DND-41 (cell line): ENCODE results near the gene SMARCAD1.

Source experiments
- ATAC-seq: fragments of 200-7000 bp; cut with Tn5 transposase; 3 replicates; pipeline ENCODE4 v1.9.1; 2021; ENCODE audit warnings: low read depth; ENCODE audit not compliant: insufficient read depth
- DNase-seq: peaks from one replicate; pipeline ENCODE4 v3.0.0-alpha.2; 2020
- H2AFZ ChIP-seq: 2 replicates; pipeline ENCODE4 v1.6.0; 2012; ENCODE audit warnings: low read depth, low read length
- H3K27ac ChIP-seq: 2 replicates; pipeline ENCODE4 v1.5.1; 2012; ENCODE audit warnings: low read length, inconsistent platforms
- H3K27me3 ChIP-seq: fragments of 200-600 bp; sonication (generic); 2 replicates; pipeline ENCODE4 v1.6.0; 2012; ENCODE audit warnings: low read length, mild to moderate bottlenecking, inconsistent platforms; ENCODE audit not compliant: insufficient read depth, poor library complexity
- H3K36me3 ChIP-seq: 2 replicates; pipeline ENCODE4 v1.5.1; 2012; ENCODE audit warnings: low read length, inconsistent platforms; ENCODE audit not compliant: insufficient read depth
- H3K4me1 ChIP-seq: 2 replicates; pipeline ENCODE4 v1.5.1; 2012; ENCODE audit warnings: mild to moderate bottlenecking, low read length; ENCODE audit not compliant: insufficient read depth
- H3K4me2 ChIP-seq: 2 replicates; pipeline ENCODE4 v1.6.0; 2012; ENCODE audit warnings: mild to moderate bottlenecking, moderate library complexity, low read length, inconsistent platforms; ENCODE audit not compliant: insufficient read depth
- H3K4me3 ChIP-seq, 2 experiments: fragments of 200-600 bp in 1 of 2; shearing (Covaris generic) in 1 of 2; 2 replicates each; pipeline ENCODE4 v1.5.1; 2012 to 2016; ENCODE audit warnings: inconsistent platforms in 2 of 2, low read length in 2 of 2, mild to moderate bottlenecking in 2 of 2, low read depth in 1 of 2, moderate library complexity in 1 of 2
- H3K79me2 ChIP-seq: 2 replicates; pipeline ENCODE4 v1.6.0; 2012; ENCODE audit warnings: low read length, inconsistent platforms; ENCODE audit not compliant: insufficient read depth
- H3K9ac ChIP-seq: 2 replicates; pipeline ENCODE4 v1.6.0; 2012; ENCODE audit warnings: low read depth, mild to moderate bottlenecking, inconsistent platforms, low read length, moderate library complexity
- H3K9me3 ChIP-seq: 2 replicates; pipeline ENCODE4 v1.5.1; 2012; ENCODE audit warnings: low read length, moderate library complexity, mild to moderate bottlenecking, inconsistent platforms; ENCODE audit not compliant: insufficient read depth, severe bottlenecking
- H4K20me1 ChIP-seq: 2 replicates; pipeline ENCODE4 v1.6.0; 2012; ENCODE audit warnings: low read length; ENCODE audit not compliant: insufficient read depth
- CTCF ChIP-seq: IDR thresholded peaks from 2 replicates; pipeline ENCODE4 v1.5.1; 2012; ENCODE audit warnings: borderline replicate concordance, low read length, moderate library complexity, mild to moderate bottlenecking; ENCODE audit not compliant: poor library complexity, severe bottlenecking; ENCODE audit errors: extremely low read depth
- EZH2 ChIP-seq: IDR thresholded peaks from 3 replicates; pipeline ENCODE4 v1.6.1; 2012; ENCODE audit warnings: borderline replicate concordance, low read depth, mild to moderate bottlenecking, moderate library complexity, low read length, inconsistent platforms; ENCODE audit not compliant: severe bottlenecking

Gene SMARCAD1

GRCh38 chr4:94171616-94172015 is 36.0 kb upstream of the SMARCAD1 start:
- Histone ChIP-seq H3K79me2 (no peaks in the 10 kb centered on the region), H3K4me2 (no peak overlapping the region), H3K27me3 (peaks cover 5% of the 10 kb centered on the region), H3K4me1 (no peaks in the 10 kb centered on the region), H4K20me1 (no peaks in the 10 kb centered on the region), H2AFZ (no peak overlapping the region), H3K9ac (no peak overlapping the region), H3K4me3 (no peak overlapping the region), H3K9me3 (no peaks in the 10 kb centered on the region), H3K27ac (no peak overlapping the region), H3K36me3 (no peaks in the 10 kb centered on the region)
- TF ChIP-seq EZH2 (no peak), CTCF (peak; percentile 34)
- DNase-seq (no peak), ATAC-seq (no peak)

GRCh38 chr4:94175553-94176261 is 32.0 kb upstream of the SMARCAD1 start:
- H3K9me3 ChIP-seq, result no peaks in the 10 kb centered on the region
- no peaks in the 10 kb centered on the region for H3K4me1 ChIP-seq
- no peak overlapping the region for H3K27ac ChIP-seq
- ATAC-seq, result peak; percentile 55; the same call in 1 of the 3 replicates
- TF ChIP-seq EZH2 (no peak), CTCF (no peak)
- no peaks in the 10 kb centered on the region for H3K36me3 ChIP-seq
- H4K20me1 ChIP-seq, result no peaks in the 10 kb centered on the region
- no peak for DNase-seq
- no peak overlapping the region for H2AFZ ChIP-seq
- H3K9ac ChIP-seq, result no peak overlapping the region
- H3K4me2 ChIP-seq, result no peak overlapping the region
- no peaks in the 10 kb centered on the region for H3K79me2 ChIP-seq
- H3K4me3 ChIP-seq, result no peak overlapping the region
- H3K27me3 ChIP-seq, result peaks cover 5% of the 10 kb centered on the region

- no peak overlapping the region for H3K4me3 ChIP-seq
- ATAC-seq, result no peak
Measured at GRCh38 chr4:94177822-94178221, 29.8 kb upstream of the SMARCAD1 start.

More at GRCh38 chr4:94177822-94178221, 29.8 kb upstream of the SMARCAD1 start:
- Histone ChIP-seq H3K4me1 (no peaks in the 10 kb centered on the region), H4K20me1 (no peaks in the 10 kb centered on the region), H3K36me3 (no peaks in the 10 kb centered on the region), H3K9ac (no peak overlapping the region), H3K79me2 (no peaks in the 10 kb centered on the region), H3K27ac (no peak overlapping the region), H3K9me3 (no peaks in the 10 kb centered on the region), H3K27me3 (peaks cover 5% of the 10 kb centered on the region), H2AFZ (no peak overlapping the region), H3K4me2 (no peak overlapping the region)
- DNase-seq, result no peak
- TF ChIP-seq EZH2, result no peak
- TF ChIP-seq CTCF, result no peak
